Epithelial cell of alveolus of lung (primary cell): ENCODE measurements around the gene FSIP2. TPM values are rescaled to one million over a fixed set of nuclear protein-coding genes. Genes with fewer than 3 reads are reported as not detected.

Source experiments
- total RNA-seq: library from RNA; depleted of rRNA; stranded (reverse); fragments of >200 nt; gene quantifications from 2 replicates; pipeline ENCODE4 v1.2.1, GENCODE V29; 2015

FSIP2 gene, protein sequence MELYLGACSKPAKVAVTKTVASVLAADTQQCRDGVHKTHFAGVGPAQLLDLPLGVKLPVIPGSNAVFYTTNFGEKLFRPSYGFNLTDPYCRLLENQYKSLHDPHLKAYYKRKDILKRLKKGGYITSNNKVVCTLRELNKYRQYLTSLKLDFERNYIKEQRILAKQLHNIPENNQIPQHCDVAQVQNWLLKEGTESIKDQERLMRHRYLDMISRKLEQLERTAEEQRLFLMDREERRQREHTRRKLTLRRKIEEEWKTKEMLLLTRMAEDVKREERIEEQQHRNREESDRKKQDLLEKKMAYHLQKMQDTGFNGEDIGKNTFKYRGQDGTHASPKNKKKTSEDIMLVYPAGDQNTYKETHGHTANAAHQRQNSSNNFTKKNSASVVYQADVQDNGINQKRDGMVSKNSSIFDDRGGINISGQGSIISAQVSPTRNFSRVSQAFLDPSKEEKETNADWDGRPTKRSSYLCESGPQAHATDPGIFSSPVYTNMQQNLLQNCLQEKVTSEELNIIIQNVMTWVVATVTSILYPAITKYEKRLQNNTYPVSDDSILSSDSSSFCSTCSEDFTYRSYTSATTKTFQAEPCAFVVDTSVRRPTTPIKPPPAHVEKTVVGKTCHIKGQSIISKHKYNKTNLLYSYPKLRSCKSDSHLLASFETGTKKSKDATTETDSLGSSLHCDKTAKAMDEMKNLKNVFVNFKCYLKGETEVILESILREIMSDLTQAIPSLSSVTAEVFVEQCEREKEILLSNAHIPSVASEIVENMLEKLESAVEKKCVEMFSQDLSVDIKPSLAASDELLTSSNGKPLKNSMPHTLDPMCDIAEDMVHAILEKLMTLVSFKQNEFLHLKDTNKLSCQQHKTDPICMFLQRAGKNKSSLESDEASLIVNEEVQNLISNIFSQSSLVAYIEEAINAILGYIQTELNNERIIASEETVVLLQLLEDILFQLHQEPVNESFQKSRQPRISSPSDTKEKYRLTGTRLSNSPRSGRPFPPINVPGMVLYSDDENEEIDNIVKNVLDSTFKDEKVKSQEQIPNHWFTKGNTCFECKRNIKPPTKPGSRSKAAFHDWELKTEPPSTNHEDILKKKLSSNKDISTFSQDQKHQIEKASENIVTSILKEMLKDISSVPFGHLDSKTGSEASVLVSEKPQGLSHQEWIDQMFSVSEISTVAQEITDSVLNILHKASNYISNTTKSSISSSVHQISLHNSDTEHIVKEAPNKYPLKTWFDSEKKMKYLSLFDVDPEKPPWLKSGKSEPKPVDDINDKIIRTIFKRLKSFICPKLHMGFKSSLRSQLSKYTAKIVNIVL (N-terminal part only)
- 0.13 and 0.24 TPM in 2 replicates for total RNA-seq

GRCh38 chr2:185738679-185739472 lies at the start of gene FSIP2:
Gene FSIP2, plus strand, starts transcription at chr2:185738804. Its CDS starts 91 bp downstream, at chr2:185738895.

